GM12878 (cell line): ENCODE measurements around the gene SPG21. TPM values are rescaled to one million over a fixed set of nuclear protein-coding genes. Genes with fewer than 3 reads are reported as not detected.

Experiments used
- ATAC-seq: fragments of 200-7000 bp; cut with Tn5 transposase; 3 replicates; pipeline ENCODE4 v1.9.1; 2020; ENCODE audit warnings: mild to moderate bottlenecking, moderate library complexity
- BruUV-seq: library from RNA; stranded (reverse); fragments of 400-500 nt; replicated peaks from 2 replicates; lab custom pipeline; 2021; lab: Mats Ljungman, UMichigan
- CTCF ChIA-PET: fragments of 300-600 bp; sonication (Branson Sonifier 250); formaldehyde crosslinking; extraction: SDS; loops from one replicate; lab custom pipeline; 2021; ENCODE audit warnings: inconsistent platforms; lab: Yijun Ruan, JAX
- POLR2A ChIA-PET: fragments of 350-600 bp; formaldehyde crosslinking; extraction: SDS; loops from one replicate; lab custom pipeline; 2021; ENCODE audit warnings: inconsistent platforms; lab: Charles Lee
- RAD21 ChIA-PET: fragments of 300-600 bp; sonication (Branson Sonifier 250); formaldehyde crosslinking; loops from one replicate; lab custom pipeline; 2023; ENCODE audit warnings: antibody characterized with exemption; ENCODE audit not compliant: unreplicated experiment; lab: Charles Lee
- SMC1A ChIA-PET: fragments of 300-600 bp; sonication (Branson Sonifier 250); formaldehyde crosslinking; loops from one replicate; lab custom pipeline; 2023; ENCODE audit not compliant: unreplicated experiment, uncharacterized antibody; lab: Charles Lee
- DNase-seq: peaks from one replicate; pipeline ENCODE4 v3.0.0-alpha.2; 2011; ENCODE audit warnings: low read depth, low spot score
- FAIRE-seq: peaks from 3 replicates; lab custom pipeline; 2011; peaks lifted over from hg19 to GRCh38; lab: Jason Lieb, UNC
- H2AFZ ChIP-seq: 2 replicates; pipeline ENCODE4 v1.6.0; 2011; ENCODE audit warnings: low read depth, low read length, control low read depth; ENCODE audit not compliant: control insufficient read depth
- H3K27ac ChIP-seq: 2 replicates; pipeline ENCODE4 v1.5.1; 2011; ENCODE audit warnings: control low read depth; ENCODE audit not compliant: control insufficient read depth, insufficient read depth
- H3K27me3 ChIP-seq, 2 experiments: replicated peaks in 1 of 2; 2 replicates each; pipeline versions ENCODE4 v1.6.0 to v1.6.1; 2011; ENCODE audit warnings: low read length in 1 of 2; ENCODE audit not compliant: control insufficient read depth in 2 of 2, insufficient read depth in 2 of 2
- H3K36me3 ChIP-seq, 2 experiments: 2 replicates each; pipeline ENCODE4 v1.5.1; 2011; ENCODE audit warnings: low read length in 1 of 2; ENCODE audit not compliant: control insufficient read depth in 2 of 2, insufficient read depth in 2 of 2
- H3K4me1 ChIP-seq: 2 replicates; pipeline ENCODE4 v1.6.1; 2011; ENCODE audit warnings: mild to moderate bottlenecking, low read length, moderate library complexity, mixed read lengths; ENCODE audit not compliant: control insufficient read depth, insufficient read depth
- H3K4me2 ChIP-seq: 2 replicates; pipeline ENCODE4 v1.6.0; 2011; ENCODE audit warnings: control low read depth; ENCODE audit not compliant: control insufficient read depth, insufficient read depth
- H3K4me3 ChIP-seq: fragments of 200-600 bp; sonication (generic); 2 replicates; pipeline ENCODE4 v1.5.1; 2016
- H3K79me2 ChIP-seq: 2 replicates; pipeline ENCODE4 v1.6.0; 2011; ENCODE audit warnings: low read length; ENCODE audit not compliant: control insufficient read depth, insufficient read depth
- H3K9ac ChIP-seq: 2 replicates; pipeline ENCODE4 v1.8.0; 2011; ENCODE audit warnings: low read length, control low read depth, mixed read lengths; ENCODE audit not compliant: control insufficient read depth, insufficient read depth
- H3K9me3 ChIP-seq: replicated peaks from 3 replicates; pipeline ENCODE4 v1.5.1; 2011; ENCODE audit warnings: mild to moderate bottlenecking, low read length; ENCODE audit not compliant: control insufficient read depth, insufficient read depth
- H4K20me1 ChIP-seq: 2 replicates; pipeline ENCODE4 v1.6.0; 2011; ENCODE audit not compliant: control insufficient read depth, insufficient read depth
- BACH1 ChIP-seq: fragments of 450-650 bp; IDR thresholded peaks from 2 replicates; pipeline ENCODE4 v1.6.1; 2017; ENCODE audit warnings: mild to moderate bottlenecking, borderline replicate concordance
- CREB1 ChIP-seq: IDR thresholded peaks from 2 replicates; pipeline ENCODE4 v1.6.1; 2012; ENCODE audit warnings: low read depth, mild to moderate bottlenecking, inconsistent platforms
- EED ChIP-seq: sonication (generic); IDR thresholded peaks from 2 replicates; pipeline ENCODE4 v1.6.1; 2016; ENCODE audit warnings: antibody characterized with exemption, low read depth
- HDAC6 ChIP-seq: fragments of 200-600 bp; sonication (generic); IDR thresholded peaks from one replicate; pipeline ENCODE4 v1.8.0; 2017; ENCODE audit warnings: antibody characterized with exemption; ENCODE audit not compliant: unreplicated experiment
- LARP7 ChIP-seq: fragments of 450-650 bp; IDR thresholded peaks from 2 replicates; pipeline ENCODE4 v1.6.1; 2017; ENCODE audit warnings: mild to moderate bottlenecking
- MTA2 ChIP-seq: fragments of 450-650 bp; IDR thresholded peaks from 2 replicates; pipeline ENCODE4 v1.6.1; 2016; ENCODE audit warnings: low read depth, mild to moderate bottlenecking, moderate library complexity
- NFXL1 ChIP-seq: fragments of 450-650 bp; IDR thresholded peaks from 2 replicates; pipeline ENCODE4 v1.6.1; 2017; ENCODE audit warnings: antibody characterized with exemption, mild to moderate bottlenecking, borderline replicate concordance
- NRF1 ChIP-seq: conservative IDR thresholded peaks from 2 replicates; pipeline ENCODE4 v1.6.1; 2011; ENCODE audit warnings: mild to moderate bottlenecking, low read depth, low read length, improper control_type of control experiment
- PML ChIP-seq: IDR thresholded peaks from 2 replicates; pipeline ENCODE4 v1.6.1; 2012; ENCODE audit warnings: low read length, inconsistent platforms
- ZNF384 ChIP-seq: IDR thresholded peaks from 2 replicates; pipeline ENCODE4 v1.6.1; 2012; ENCODE audit warnings: low read depth, mild to moderate bottlenecking, low read length, improper control_type of control experiment, borderline replicate concordance
- WGBS: methylation state at CpG from one replicate; pipeline ENCODE4 v1.1.6; 2016; ENCODE audit warnings: low lambda C conversion rate; ENCODE audit not compliant: insufficient replicate concordance, insufficient coverage; ENCODE audit errors: missing lambda C conversion rate; 5-methylcytosine and 5-hydroxymethylcytosine counted together
- in situ Hi-C: fragments of 300-500 bp; cut with MboI; formaldehyde crosslinking; loops from 9 replicates; pipeline ENCODE4 v1.14.3; 2018; ENCODE audit warnings: mixed read lengths
- intact Hi-C: fragments of 100-400 bp; cut with micrococcal nuclease; formaldehyde crosslinking; loops from one replicate; pipeline ENCODE4 v1.14.2; 2022; ENCODE audit not compliant: unreplicated experiment
- polyA plus RNA-seq, 11 experiments: library from polyadenylated mRNA; depleted of rRNA in 4 of 11; unstranded in 6 of 11; stranded (reverse) in 5 of 11; fragments of >200 nt; fragmentation: Nextera tagmentation in 4 of 11; fragmentation: Illumina TruSeq in 1 of 11; extraction: Ambion mirVana in 4 of 11; extraction: Trizol in 1 of 11; gene quantifications; 1 replicate in 1 of 11; 2 replicates in 10 of 11; pipeline versions ENCODE4 v1.2.1 to v1.2.3, GENCODE V29; 2011 to 2016; ENCODE audit warnings: inconsistent platforms in 2 of 11, missing spikeins in 2 of 11, low read depth in 1 of 11
- total RNA-seq, 4 experiments: library from RNA; depleted of rRNA in 3 of 4; stranded (reverse); fragments of >200 nt in 3 of 4; fragmentation: Illumina TruSeq in 1 of 4; extraction: Trizol in 1 of 4; gene quantifications; 2 replicates each; pipeline versions ENCODE4 v1.2.1 to v1.2.3, GENCODE V29; 2013 to 2021
- TF ChIP-seq, protein P1 (sequence below): fragments of 450-650 bp; IDR thresholded peaks from 2 replicates; pipeline ENCODE4 v1.6.1; 2017; ENCODE audit warnings: mild to moderate bottlenecking, moderate library complexity
- TF ChIP-seq, protein P2 (sequence below): fragments of 450-650 bp; conservative IDR thresholded peaks from 2 replicates; pipeline ENCODE4 v1.6.1; 2017; ENCODE audit warnings: mild to moderate bottlenecking, moderate library complexity
- TF ChIP-seq, protein P3 (sequence below): IDR thresholded peaks from 2 replicates; pipeline ENCODE4 v1.6.1; 2011; ENCODE audit warnings: mild to moderate bottlenecking, low read depth, low read length, moderate library complexity; ENCODE audit not compliant: insufficient replicate concordance

The SPG21 gene
- total and polyA plus RNA-seq, 10 of the 15 experiments (the other 5 are each of a cell fraction or from before 2014, with no cell fraction given): 25.5 to 116 (median 68.0) TPM

DNA sequence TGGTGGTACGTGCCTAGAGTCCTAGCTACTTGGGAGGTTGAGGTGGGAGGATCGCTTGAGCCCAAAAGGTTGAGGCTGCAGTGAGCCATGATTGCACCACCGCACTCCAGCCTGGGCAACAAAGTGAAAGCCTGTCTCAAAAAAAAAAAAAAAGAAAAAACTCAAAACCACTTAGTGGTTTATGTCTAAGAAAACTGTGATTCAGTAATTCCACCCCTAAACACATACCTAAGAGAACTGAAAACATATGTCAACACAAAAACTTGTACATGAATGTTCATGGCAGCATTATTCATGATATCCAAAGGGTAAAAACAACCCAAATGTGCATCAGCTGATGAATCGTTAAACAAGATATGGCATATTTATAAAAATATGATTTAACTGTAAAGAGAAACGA, 14.3 kb downstream of the SPG21 start (continued):
- TF ChIP-seq, protein P1, sequence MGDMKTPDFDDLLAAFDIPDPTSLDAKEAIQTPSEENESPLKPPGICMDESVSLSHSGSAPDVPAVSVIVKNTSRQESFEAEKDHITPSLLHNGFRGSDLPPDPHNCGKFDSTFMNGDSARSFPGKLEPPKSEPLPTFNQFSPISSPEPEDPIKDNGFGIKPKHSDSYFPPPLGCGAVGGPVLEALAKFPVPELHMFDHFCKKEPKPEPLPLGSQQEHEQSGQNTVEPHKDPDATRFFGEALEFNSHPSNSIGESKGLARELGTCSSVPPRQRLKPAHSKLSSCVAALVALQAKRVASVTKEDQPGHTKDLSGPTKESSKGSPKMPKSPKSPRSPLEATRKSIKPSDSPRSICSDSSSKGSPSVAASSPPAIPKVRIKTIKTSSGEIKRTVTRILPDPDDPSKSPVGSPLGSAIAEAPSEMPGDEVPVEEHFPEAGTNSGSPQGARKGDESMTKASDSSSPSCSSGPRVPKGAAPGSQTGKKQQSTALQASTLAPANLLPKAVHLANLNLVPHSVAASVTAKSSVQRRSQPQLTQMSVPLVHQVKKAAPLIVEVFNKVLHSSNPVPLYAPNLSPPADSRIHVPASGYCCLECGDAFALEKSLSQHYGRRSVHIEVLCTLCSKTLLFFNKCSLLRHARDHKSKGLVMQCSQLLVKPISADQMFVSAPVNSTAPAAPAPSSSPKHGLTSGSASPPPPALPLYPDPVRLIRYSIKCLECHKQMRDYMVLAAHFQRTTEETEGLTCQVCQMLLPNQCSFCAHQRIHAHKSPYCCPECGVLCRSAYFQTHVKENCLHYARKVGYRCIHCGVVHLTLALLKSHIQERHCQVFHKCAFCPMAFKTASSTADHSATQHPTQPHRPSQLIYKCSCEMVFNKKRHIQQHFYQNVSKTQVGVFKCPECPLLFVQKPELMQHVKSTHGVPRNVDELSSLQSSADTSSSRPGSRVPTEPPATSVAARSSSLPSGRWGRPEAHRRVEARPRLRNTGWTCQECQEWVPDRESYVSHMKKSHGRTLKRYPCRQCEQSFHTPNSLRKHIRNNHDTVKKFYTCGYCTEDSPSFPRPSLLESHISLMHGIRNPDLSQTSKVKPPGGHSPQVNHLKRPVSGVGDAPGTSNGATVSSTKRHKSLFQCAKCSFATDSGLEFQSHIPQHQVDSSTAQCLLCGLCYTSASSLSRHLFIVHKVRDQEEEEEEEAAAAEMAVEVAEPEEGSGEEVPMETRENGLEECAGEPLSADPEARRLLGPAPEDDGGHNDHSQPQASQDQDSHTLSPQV: no peak
- TF ChIP-seq HDAC6 (no peak), NRF1 (no peak), LARP7 (no peak)

DNA sequence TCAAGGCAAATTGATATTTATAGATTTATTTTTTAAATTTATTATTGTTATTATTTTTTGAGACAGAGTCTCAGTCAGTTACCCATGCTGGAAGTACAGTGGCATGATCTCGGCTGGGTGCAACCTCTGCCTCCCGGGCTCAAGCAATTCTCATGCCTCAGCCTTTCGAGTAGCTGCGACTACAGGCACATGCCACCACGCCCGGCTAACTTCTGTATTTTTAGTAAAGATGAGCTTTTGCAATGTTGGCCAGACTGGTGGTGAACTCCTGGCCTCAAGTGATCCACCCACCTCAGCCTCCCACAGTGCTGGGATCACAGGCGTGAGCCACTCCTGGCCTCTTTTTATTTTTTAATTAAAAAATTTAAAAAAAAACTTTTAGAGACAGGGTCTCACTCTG, 19.0 kb downstream of the SPG21 start:
- Histone ChIP-seq H3K79me2 (no peaks in the 10 kb centered on the region), H4K20me1 (no peaks in the 10 kb centered on the region), H3K27ac (no peak overlapping the region), H3K27me3 (no peaks in the 10 kb centered on the region), H2AFZ (no peak overlapping the region), H3K9me3 (no peaks in the 10 kb centered on the region), H3K4me1 (no peaks in the 10 kb centered on the region), H3K36me3 (peaks cover 2 to 26% of the 10 kb centered on the region in 2 experiments), H3K9ac (no peak overlapping the region), H3K4me3 (no peak overlapping the region), H3K4me2 (no peak overlapping the region)
- FAIRE-seq (no peak), DNase-seq (no peak), ATAC-seq (no peak)
- in situ Hi-C loops: no loop called here
- BruUV-seq: no TSS peak
- ChIA-PET CTCF (interaction anchor here (0.6 to 1.3 kb wide), 4 partner anchors 22 to 125 kb away, joined by 3 read pairs; no protein-coding TSS in a partner anchor), POLR2A (no interaction called here), RAD21 (no interaction called here), SMC1A (interaction anchor here (0.8 to 1.7 kb wide), 6 partner anchors 9 to 238 kb away, joined by 3 to 6 read pairs (median 3); no protein-coding TSS in a partner anchor)
- intact Hi-C loops: no loop called here
- WGBS: over 99% methylated on average over 7 of the region's 7 CpGs
- TF ChIP-seq CREB1 (no peak), NFXL1 (no peak), MTA2 (no peak), PML (no peak), EED (no peak), ZNF384 (no peak), BACH1 (no peak)
- TF ChIP-seq, protein P2, sequence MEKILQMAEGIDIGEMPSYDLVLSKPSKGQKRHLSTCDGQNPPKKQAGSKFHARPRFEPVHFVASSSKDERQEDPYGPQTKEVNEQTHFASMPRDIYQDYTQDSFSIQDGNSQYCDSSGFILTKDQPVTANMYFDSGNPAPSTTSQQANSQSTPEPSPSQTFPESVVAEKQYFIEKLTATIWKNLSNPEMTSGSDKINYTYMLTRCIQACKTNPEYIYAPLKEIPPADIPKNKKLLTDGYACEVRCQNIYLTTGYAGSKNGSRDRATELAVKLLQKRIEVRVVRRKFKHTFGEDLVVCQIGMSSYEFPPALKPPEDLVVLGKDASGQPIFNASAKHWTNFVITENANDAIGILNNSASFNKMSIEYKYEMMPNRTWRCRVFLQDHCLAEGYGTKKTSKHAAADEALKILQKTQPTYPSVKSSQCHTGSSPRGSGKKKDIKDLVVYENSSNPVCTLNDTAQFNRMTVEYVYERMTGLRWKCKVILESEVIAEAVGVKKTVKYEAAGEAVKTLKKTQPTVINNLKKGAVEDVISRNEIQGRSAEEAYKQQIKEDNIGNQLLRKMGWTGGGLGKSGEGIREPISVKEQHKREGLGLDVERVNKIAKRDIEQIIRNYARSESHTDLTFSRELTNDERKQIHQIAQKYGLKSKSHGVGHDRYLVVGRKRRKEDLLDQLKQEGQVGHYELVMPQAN: no peak
- TF ChIP-seq, protein P3, sequence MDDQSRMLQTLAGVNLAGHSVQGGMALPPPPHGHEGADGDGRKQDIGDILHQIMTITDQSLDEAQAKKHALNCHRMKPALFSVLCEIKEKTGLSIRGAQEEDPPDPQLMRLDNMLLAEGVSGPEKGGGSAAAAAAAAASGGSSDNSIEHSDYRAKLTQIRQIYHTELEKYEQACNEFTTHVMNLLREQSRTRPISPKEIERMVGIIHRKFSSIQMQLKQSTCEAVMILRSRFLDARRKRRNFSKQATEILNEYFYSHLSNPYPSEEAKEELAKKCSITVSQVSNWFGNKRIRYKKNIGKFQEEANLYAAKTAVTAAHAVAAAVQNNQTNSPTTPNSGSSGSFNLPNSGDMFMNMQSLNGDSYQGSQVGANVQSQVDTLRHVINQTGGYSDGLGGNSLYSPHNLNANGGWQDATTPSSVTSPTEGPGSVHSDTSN: no peak
